Body of pancreas (tissue), 4 donors: ENCODE measurements around the gene ATP2C1. TPM values are rescaled to one million over a fixed set of nuclear protein-coding genes. Genes with fewer than 3 reads are reported as not detected.

Experiments
- ATAC-seq: fragments of 150-250 bp; one replicate; pipeline ENCODE4 v1.9.1; 2016
- DNase-seq, 4 donors: peaks; one replicate each; pipeline ENCODE4 v3.0.0-alpha.2; 2019
- H3K27ac ChIP-seq, 4 donors: fragments of 200-600 bp; sonication (generic); 1 replicate in 3 of 4; 2 replicates in 1 of 4; pipeline versions ENCODE4 v1.5.1 to v1.6.1; 2016 to 2019; ENCODE audit warnings: mild to moderate bottlenecking in 1 of 4, mixed read lengths in 1 of 4, moderate library complexity in 1 of 4
- H3K27me3 ChIP-seq, 2 donors: fragments of 200-600 bp; sonication (generic); one replicate each; pipeline ENCODE4 v1.6.0; 2016; ENCODE audit warnings: mild to moderate bottlenecking in 1 of 2
- H3K36me3 ChIP-seq, 2 donors: fragments of 200-600 bp; sonication (generic); replicated peaks in 1 of 2; 2 replicates each; pipeline ENCODE4 v1.5.1; 2016; ENCODE audit warnings: low read depth in 2 of 2; ENCODE audit not compliant: insufficient read depth in 1 of 2
- H3K4me1 ChIP-seq: fragments of 200-600 bp; sonication (generic); one replicate; pipeline ENCODE4 v1.6.0; 2016
- H3K4me3 ChIP-seq, 2 donors: fragments of 200-600 bp; sonication (generic); 1 replicate in 1 of 2; 2 replicates in 1 of 2; pipeline ENCODE4 v1.5.1; 2016 to 2019
- H3K9me3 ChIP-seq, 3 donors: fragments of 200-600 bp; sonication (generic); 1 replicate in 2 of 3; 2 replicates in 1 of 3; pipeline ENCODE4 v1.5.1; 2016
- CTCF ChIP-seq, 7 experiments: fragments of 450-650 bp in 4 of 7; fragments of 200-600 bp in 3 of 7; sonication (generic) in 3 of 7; IDR thresholded peaks; one replicate each; pipeline ENCODE4 v1.5.1; 2016 to 2019; ENCODE audit warnings: antibody characterized with exemption in 7 of 7
- POLR2A ChIP-seq, 3 donors: fragments of 450-650 bp; IDR thresholded peaks; one replicate each; pipeline ENCODE4 v1.6.1; 2016; ENCODE audit warnings: antibody characterized with exemption in 3 of 3, mild to moderate bottlenecking in 2 of 3
- WGBS, 2 donors: methylation state at CpG; one replicate each; pipeline ENCODE4 v1.1.5; 2017; 5-methylcytosine and 5-hydroxymethylcytosine counted together
- intact Hi-C: fragments of 100-400 bp; cut with DNase I; formaldehyde crosslinking; loops from one replicate; pipeline ENCODE4 v1.15.1; 2023
- total RNA-seq, 2 donors: library from RNA; depleted of rRNA; stranded (reverse); fragments of >200 nt; gene quantifications; one replicate each; pipeline ENCODE4 v1.1.0, GENCODE V29; 2016

The ATP2C1 gene
- total RNA-seq, 2 donors from 2014 or later = 36.3 to 47.5 TPM

GRCh38 chr3:130894986-130895280 lies 1.0 kb downstream of the ATP2C1 start:
- Histone ChIP-seq H3K9me3 (no peaks in the 10 kb centered on the region), H3K27ac (peak overlapping the region in 3 of 4 donors; percentile 94 to 99 (median 97)), H3K36me3 (no peaks in the 10 kb centered on the region), H3K4me1 (peaks cover 4% of the 10 kb centered on the region), H3K4me3 (peak overlapping the region; percentile 44 to 90), H3K27me3 (no peaks in the 10 kb centered on the region)
- intact Hi-C loops = loop anchor here (5.0 kb wide), 1 partner anchor 138 kb away; no protein-coding TSS in a partner anchor
- ATAC-seq (no peak), DNase-seq (no peak)
- WGBS, 2 donors = 2 to 6% methylated on average over 4 of the region's 4 CpGs
- no peak for TF ChIP-seq POLR2A (IDR thresholded peaks at IDR 0.05)
- TF ChIP-seq CTCF (IDR thresholded peaks at IDR 0.05) = no peak

- intact Hi-C loops = no loop called here
- 74 to 75% methylated on average over 5 of the region's 5 CpGs for WGBS, 2 donors
- H3K9me3 ChIP-seq = no peaks in the 10 kb centered on the region
- no peak for TF ChIP-seq CTCF (IDR thresholded peaks at IDR 0.05)
- no peak for TF ChIP-seq POLR2A (IDR thresholded peaks at IDR 0.05)
- no peak for DNase-seq
- H3K27ac ChIP-seq = no peak overlapping the region
- no peak overlapping the region for H3K4me3 ChIP-seq
- ATAC-seq = no peak
- H3K27me3 ChIP-seq = no peaks in the 10 kb centered on the region
- peaks cover 13% of the 10 kb centered on the region for H3K4me1 ChIP-seq
- no peaks in the 10 kb centered on the region for H3K36me3 ChIP-seq
These were observed 2.0 kb downstream of the ATP2C1 start for GRCh38 chr3:130895690-130896488.

- no peak overlapping the region for H3K27ac ChIP-seq
- TF ChIP-seq CTCF (IDR thresholded peaks at IDR 0.05) = no peak
- no peak for TF ChIP-seq POLR2A (IDR thresholded peaks at IDR 0.05)
- 71 to 74% methylated on average over 2 of the region's 2 CpGs for WGBS, 2 donors
- no peaks in the 10 kb centered on the region for H3K27me3 ChIP-seq
- DNase-seq (no peak), ATAC-seq (no peak)
- no peak overlapping the region for H3K4me3 ChIP-seq
- H3K9me3 ChIP-seq = no peaks in the 10 kb centered on the region
- H3K4me1 ChIP-seq = peaks cover 24% of the 10 kb centered on the region
- H3K36me3 ChIP-seq = no peaks in the 10 kb centered on the region
- intact Hi-C loops = no loop called here
These were observed 3.4 kb downstream of the ATP2C1 start for GRCh38 chr3:130897316-130897715.

GRCh38 chr3:130900959-130901358 lies 7.1 kb downstream of the ATP2C1 start:
- H3K27ac ChIP-seq = no peak overlapping the region
- no peaks in the 10 kb centered on the region for H3K27me3 ChIP-seq
- H3K9me3 ChIP-seq = no peaks in the 10 kb centered on the region
- DNase-seq = no peak
- no peak for TF ChIP-seq POLR2A (IDR thresholded peaks at IDR 0.05)
- TF ChIP-seq CTCF (IDR thresholded peaks at IDR 0.05) = no peak
- intact Hi-C loops = no loop called here
- H3K36me3 ChIP-seq = no peaks in the 10 kb centered on the region
- H3K4me1 ChIP-seq = peaks cover 31% of the 10 kb centered on the region
- no peak overlapping the region for H3K4me3 ChIP-seq
- no peak for ATAC-seq
